HEK293 (cell line): Measurements from ENCODE around the gene HYPK.

Experiments
- CTCF ChIA-PET: fragments of 350-600 bp; formaldehyde crosslinking; extraction: SDS; loops from one replicate; lab custom pipeline; 2021; ENCODE audit warnings: antibody characterized with exemption; lab: Yijun Ruan, JAX
- POLR2A ChIA-PET: fragments of 300-600 bp; formaldehyde crosslinking; extraction: SDS; loops from one replicate; lab custom pipeline; 2020; ENCODE audit warnings: antibody characterized with exemption, inconsistent platforms; lab: Yijun Ruan, JAX
- H3K27ac ChIP-seq: fragments of 200-500 bp; sonication (Bioruptor generic); 2 replicates; pipeline ENCODE4 v1.5.1; 2014; ENCODE audit warnings: low read depth, low read length, control low read depth, inconsistent platforms; ENCODE audit errors: extremely low read depth
- H3K36me3 ChIP-seq, 2 experiments: fragments of 200-500 bp in 1 of 2; sonication (Bioruptor generic) in 1 of 2; 1 replicate in 1 of 2; 2 replicates in 1 of 2; pipeline ENCODE4 v1.5.1; 2014 to 2017; ENCODE audit warnings: inconsistent platforms in 2 of 2, low read length in 2 of 2; ENCODE audit not compliant: control insufficient read depth in 2 of 2, insufficient read depth in 1 of 2
- H3K4me1 ChIP-seq: fragments of 200-500 bp; sonication (Bioruptor generic); 2 replicates; pipeline ENCODE4 v1.5.1; 2014; ENCODE audit warnings: mild to moderate bottlenecking, low read length, inconsistent platforms; ENCODE audit not compliant: control insufficient read depth, insufficient read depth
- H3K4me3 ChIP-seq: 2 replicates; pipeline ENCODE4 v1.5.1; 2011; ENCODE audit warnings: low read depth, mild to moderate bottlenecking, control low read depth, low read length, moderate library complexity
- H3K9me3 ChIP-seq: fragments of 200-500 bp; sonication (Bioruptor generic); 2 replicates; pipeline ENCODE4 v1.5.1; 2014; ENCODE audit warnings: low read depth, low read length, inconsistent platforms; ENCODE audit not compliant: control insufficient read depth, insufficient read depth
- CTCF ChIP-seq: fragments of 450-650 bp; formaldehyde crosslinking; IDR thresholded peaks from 2 replicates; pipeline ENCODE4 v1.5.1; 2016; ENCODE audit warnings: missing biosample characterization, missing genetic modification characterization
- KLF1 ChIP-seq: fragments of 450-650 bp; formaldehyde crosslinking; IDR thresholded peaks from 2 replicates; pipeline ENCODE4 v1.5.1; 2016; ENCODE audit warnings: missing biosample characterization, missing genetic modification characterization
- KLF8 ChIP-seq: fragments of 450-650 bp; formaldehyde crosslinking; IDR thresholded peaks from 2 replicates; pipeline ENCODE4 v1.5.1; 2016; ENCODE audit warnings: missing biosample characterization, missing genetic modification characterization
- SCRT1 ChIP-seq: fragments of 450-650 bp; formaldehyde crosslinking; IDR thresholded peaks from 2 replicates; pipeline ENCODE4 v1.5.1; 2016; ENCODE audit warnings: missing biosample characterization, missing genetic modification characterization, borderline replicate concordance
- TCF7L2 ChIP-seq: IDR thresholded peaks from 2 replicates; pipeline ENCODE4 v1.6.1; 2011; ENCODE audit warnings: low read depth, mild to moderate bottlenecking, inconsistent platforms, low read length, moderate library complexity, borderline replicate concordance
- ZBTB11 ChIP-seq: fragments of 450-650 bp; formaldehyde crosslinking; conservative IDR thresholded peaks from 2 replicates; pipeline ENCODE4 v1.5.1; 2016; ENCODE audit warnings: low read depth, missing biosample characterization, missing genetic modification characterization
- ZBTB8A ChIP-seq: fragments of 450-650 bp; formaldehyde crosslinking; IDR thresholded peaks from 2 replicates; pipeline ENCODE4 v1.5.1; 2016; ENCODE audit warnings: missing biosample characterization, missing genetic modification characterization
- ZNF362 ChIP-seq: fragments of 450-650 bp; formaldehyde crosslinking; IDR thresholded peaks from 2 replicates; pipeline ENCODE4 v1.5.1; 2016; ENCODE audit warnings: missing biosample characterization, missing genetic modification characterization
- ZNF37A ChIP-seq: fragments of 450-650 bp; IDR thresholded peaks from 2 replicates; pipeline ENCODE4 v1.5.1; 2018; ENCODE audit warnings: missing biosample characterization, missing genetic modification characterization
- ZNF391 ChIP-seq: fragments of 450-650 bp; formaldehyde crosslinking; IDR thresholded peaks from 2 replicates; pipeline ENCODE4 v1.5.1; 2016; ENCODE audit warnings: low read depth, missing biosample characterization, missing genetic modification characterization, borderline replicate concordance
- ZNF513 ChIP-seq: fragments of 450-650 bp; IDR thresholded peaks from 2 replicates; pipeline ENCODE4 v1.5.1; 2018; ENCODE audit warnings: missing biosample characterization, missing genetic modification characterization
- ZNF549 ChIP-seq: fragments of 450-650 bp; IDR thresholded peaks from 2 replicates; pipeline ENCODE4 v1.5.1; 2018; ENCODE audit warnings: missing biosample characterization, missing genetic modification characterization, mild to moderate bottlenecking, inconsistent platforms, moderate library complexity
- ZNF692 ChIP-seq: fragments of 450-650 bp; formaldehyde crosslinking; IDR thresholded peaks from 2 replicates; pipeline ENCODE4 v1.5.1; 2016; ENCODE audit warnings: missing biosample characterization, missing genetic modification characterization
- ZNF768 ChIP-seq: fragments of 450-650 bp; formaldehyde crosslinking; IDR thresholded peaks from 2 replicates; pipeline ENCODE4 v1.5.1; 2018; ENCODE audit warnings: missing biosample characterization, mild to moderate bottlenecking, missing genetic modification characterization

Gene HYPK

GRCh38 chr15:43763819-43764446 lies 36.5 kb upstream of the HYPK start (continued):
- TF ChIP-seq ZNF37A (tag by site-specific recombination) = no peak
- no peak for TF ChIP-seq SCRT1

GRCh38 chr15:43769584-43770228 lies 30.7 kb upstream of the HYPK start:
- Histone ChIP-seq H3K4me3 (no peak overlapping the region), H3K36me3 (peaks cover 64 to 93% of the 10 kb centered on the region in 2 experiments), H3K9me3 (no peaks in the 10 kb centered on the region), H3K4me1 (no peaks in the 10 kb centered on the region), H3K27ac (no peak overlapping the region)
- TF ChIP-seq ZBTB11 (tag by site-specific recombination) (no peak), TCF7L2 (no peak), ZNF362 (tag by site-specific recombination) (0 out of 2 replicates have a peak, but pooled peaks have one; percentile 40), ZNF549 (tag by site-specific recombination) (no peak), ZNF513 (tag by site-specific recombination) (no peak), ZNF692 (no peak), CTCF (0 out of 2 replicates have a peak, but pooled peaks have one; percentile 37), KLF8 (tag by site-specific recombination) (no peak), ZNF391 (no peak)
- ChIA-PET POLR2A (no interaction called here), CTCF (interaction anchor here (0.7 to 2.2 kb wide), 6 partner anchors 13 to 1025 kb away, joined by 3 to 12 read pairs (median 4); no protein-coding TSS in a partner anchor)

- Histone ChIP-seq H3K36me3 (peaks cover 46 to 72% of the 10 kb centered on the region in 2 experiments), H3K27ac (no peak overlapping the region), H3K9me3 (no peaks in the 10 kb centered on the region), H3K4me1 (peaks cover 3% of the 10 kb centered on the region; the same call in 1 of the 2 replicates), H3K4me3 (no peak overlapping the region)
- ChIA-PET POLR2A (no interaction called here), CTCF (no interaction called here)
- TF ChIP-seq ZNF768 (tag by site-specific recombination) (no peak), ZBTB8A (tag by site-specific recombination) (no peak), KLF1 (0 out of 2 replicates have a peak, but pooled peaks have one; percentile 11)
Measured at GRCh38 chr15:43771816-43772215, 28.6 kb upstream of the HYPK start.
